ENCODE results near the gene KIAA0586. TPM values are rescaled to one million over a fixed set of nuclear protein-coding genes. Genes with fewer than 3 reads are reported as not detected.
"Not testable (repeated sequence)": the region's sequence is repeated elsewhere in the genome, so short reads cannot be mapped to it uniquely, and the experiment has no call there.

KIAA0586 gene
- total RNA-seq, 2 donors from 2014 or later: 44.7 to 53.9 TPM

DNA sequence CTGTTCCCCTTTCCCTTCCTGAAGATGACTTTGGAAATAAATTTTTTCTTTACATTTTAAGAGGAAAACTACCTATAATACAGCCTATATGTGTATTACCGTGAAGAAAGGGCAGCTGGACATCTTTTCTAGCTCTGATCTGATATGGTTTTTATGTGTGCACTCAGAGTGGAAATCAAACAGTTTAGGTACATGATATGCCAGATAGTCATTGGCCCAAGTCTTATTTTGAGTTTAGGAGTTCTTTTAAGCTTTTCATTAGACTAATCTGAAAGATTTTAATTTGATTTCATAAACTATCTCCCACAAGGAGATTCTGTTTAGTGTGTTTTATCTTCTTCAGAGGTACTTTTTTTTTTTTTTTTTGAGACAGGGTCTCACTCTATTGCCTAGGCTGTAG is 48.8 kb downstream of the KIAA0586 start:
- no peak for ATAC-seq (replicated peaks in 1 of 2)
- Mint-ChIP-seq H3K4me1 (ENCODE audit: low read depth) (peaks cover 5% of the 10 kb centered on the region), H3K4me3 (no peak overlapping the region), H3K27me3 (ENCODE audit: low read depth) (no peaks in the 10 kb centered on the region), H3K27ac (no peak overlapping the region), H3K9me3 (no peaks in the 10 kb centered on the region), H3K36me3 (ENCODE audit: insufficient read depth in 2 of 2) (peaks cover 3 to 10% of the 10 kb centered on the region in 2 donors)
- no peak for DNase-seq

DNA sequence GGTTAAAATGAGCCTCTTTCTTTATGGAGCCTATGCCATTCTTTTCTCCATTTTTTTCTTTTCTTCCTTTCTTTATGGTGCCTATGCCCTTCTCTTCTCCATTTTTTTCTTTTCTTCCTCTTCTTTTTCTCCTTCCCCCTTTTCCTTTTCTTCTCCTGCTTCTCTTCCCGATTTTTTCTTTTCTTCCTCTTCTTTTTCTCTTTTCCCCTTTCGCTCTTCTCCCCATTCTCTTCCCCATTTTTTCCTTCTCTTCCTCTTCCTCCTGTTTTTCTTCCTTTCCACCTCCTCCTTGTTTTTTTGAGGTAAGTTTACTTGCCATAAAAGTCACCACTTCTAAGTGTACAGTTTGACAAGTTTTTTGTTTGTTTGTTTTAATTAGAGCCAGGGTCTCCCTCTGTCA is 50.1 kb downstream of the KIAA0586 start:
- peaks cover 3 to 10% of the 10 kb centered on the region in 2 donors for H3K36me3 Mint-ChIP-seq (ENCODE audit: insufficient read depth in 2 of 2)

DNA sequence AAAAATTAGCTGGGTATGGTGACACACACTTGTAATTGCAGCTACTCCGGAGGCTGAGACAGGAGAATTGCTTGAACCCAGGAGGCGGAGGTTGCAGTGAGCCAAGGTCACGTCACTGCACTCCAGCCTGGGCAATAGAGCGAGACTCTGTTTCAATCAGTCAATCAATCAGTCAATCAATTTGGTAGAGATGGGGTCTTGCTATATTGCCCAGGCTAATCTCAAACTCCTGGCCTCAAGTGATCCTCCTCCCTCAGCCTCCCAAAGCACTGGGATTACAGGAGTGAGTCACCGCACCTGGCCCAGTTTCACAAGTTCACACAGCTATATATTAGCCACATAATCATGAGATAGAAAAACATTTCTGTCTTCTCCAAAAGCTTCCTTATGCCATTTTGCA is 50.8 kb downstream of the KIAA0586 start:
- not testable (repeated sequence) for H3K4me3 Mint-ChIP-seq; ATAC-seq (replicated peaks in 1 of 2); H3K9me3 Mint-ChIP-seq; H3K27ac Mint-ChIP-seq; H3K4me1 Mint-ChIP-seq (ENCODE audit: low read depth); H3K27me3 Mint-ChIP-seq (ENCODE audit: low read depth); DNase-seq
- H3K36me3 Mint-ChIP-seq (ENCODE audit: insufficient read depth in 2 of 2): peaks cover 3 to 10% of the 10 kb centered on the region in 2 donors

More for the DNA sequence above, 50.1 kb downstream of the KIAA0586 start:
- no peak for DNase-seq
- peaks cover 5% of the 10 kb centered on the region for H3K4me1 Mint-ChIP-seq (ENCODE audit: low read depth)
- H3K27me3 Mint-ChIP-seq (ENCODE audit: low read depth): no peaks in the 10 kb centered on the region
- no peak overlapping the region for H3K27ac Mint-ChIP-seq
- no peak for ATAC-seq (replicated peaks in 1 of 2)
- H3K4me3 Mint-ChIP-seq: no peak overlapping the region
- H3K9me3 Mint-ChIP-seq: no peaks in the 10 kb centered on the region

DNA sequence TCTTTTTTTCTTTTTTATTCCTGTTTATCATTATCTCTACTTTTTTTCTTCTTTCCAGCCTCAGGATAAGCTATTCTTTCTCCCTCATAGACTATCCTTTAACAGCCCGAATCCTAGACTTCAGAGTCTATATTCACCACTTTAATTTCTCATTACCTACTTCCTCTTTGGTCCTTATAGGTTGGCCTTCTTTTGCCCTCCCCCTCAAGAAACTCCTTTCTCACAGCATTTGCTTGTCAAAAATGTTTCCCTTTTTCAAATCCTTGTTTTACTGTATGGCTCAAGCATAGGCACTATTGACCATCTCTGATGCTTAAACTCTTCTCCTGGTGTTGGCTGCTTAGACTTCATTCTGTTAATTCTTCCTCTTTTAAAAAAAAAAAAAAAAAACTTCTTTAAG is 52.5 kb downstream of the KIAA0586 start:
- H3K4me1 Mint-ChIP-seq (ENCODE audit: low read depth): peaks cover 5% of the 10 kb centered on the region
- peaks cover 3 to 6% of the 10 kb centered on the region in 2 donors for H3K36me3 Mint-ChIP-seq (ENCODE audit: insufficient read depth in 2 of 2)
- DNase-seq: no peak
- no peaks in the 10 kb centered on the region for H3K27me3 Mint-ChIP-seq (ENCODE audit: low read depth)
- no peak for ATAC-seq (replicated peaks in 1 of 2)
- H3K27ac Mint-ChIP-seq: no peak overlapping the region
- H3K9me3 Mint-ChIP-seq: no peaks in the 10 kb centered on the region
- no peak overlapping the region for H3K4me3 Mint-ChIP-seq

DNA sequence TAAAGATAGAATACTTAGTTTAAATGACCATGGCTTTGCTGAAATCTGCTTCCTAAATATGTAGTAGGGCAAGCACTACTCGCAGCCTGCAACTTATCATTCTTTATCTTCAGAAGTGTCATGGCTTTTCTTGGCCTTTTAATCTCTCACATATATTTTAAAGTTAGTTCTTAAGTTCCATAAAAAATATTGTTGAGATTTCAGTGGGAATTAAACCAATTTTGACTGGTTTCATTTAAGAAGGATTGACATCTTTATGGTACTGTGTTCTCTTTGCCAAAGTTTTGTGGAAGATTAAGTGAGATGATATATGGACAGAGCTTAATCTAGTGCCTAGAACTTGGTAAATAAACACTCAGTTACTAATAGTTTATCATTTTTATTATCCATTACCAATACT is 56.7 kb downstream of the KIAA0586 start:
- no peaks in the 10 kb centered on the region for H3K27me3 Mint-ChIP-seq (ENCODE audit: low read depth)
- H3K4me3 Mint-ChIP-seq: no peak overlapping the region
- peaks cover 6% of the 10 kb centered on the region for H3K4me1 Mint-ChIP-seq (ENCODE audit: low read depth)
- no peak overlapping the region for H3K27ac Mint-ChIP-seq
- DNase-seq (no peak), ATAC-seq (replicated peaks in 1 of 2) (no peak)
- H3K9me3 Mint-ChIP-seq: peaks cover 3% of the 10 kb centered on the region in 2 donors
- peaks cover 3 to 13% of the 10 kb centered on the region in 2 donors for H3K36me3 Mint-ChIP-seq (ENCODE audit: insufficient read depth in 2 of 2)

DNA sequence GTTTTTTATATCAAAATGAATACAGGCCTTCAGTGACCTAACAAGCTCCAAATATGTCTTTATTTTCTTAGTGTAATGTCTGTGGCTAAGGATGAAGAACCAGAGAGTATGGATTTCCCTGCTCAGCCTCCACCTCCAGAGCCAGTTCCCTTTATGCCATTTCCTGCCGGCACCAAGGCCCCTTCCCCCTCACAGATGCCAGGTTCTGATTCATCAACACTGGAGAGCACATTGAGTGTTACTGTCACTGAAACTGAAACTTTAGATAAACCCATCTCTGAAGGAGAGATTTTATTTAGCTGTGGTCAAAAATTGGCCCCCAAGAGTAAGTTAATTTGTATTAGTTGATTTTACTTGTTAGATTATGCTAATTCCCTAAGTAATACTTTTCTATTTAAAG is 61.0 kb downstream of the KIAA0586 start:
- Mint-ChIP-seq H3K27me3 (ENCODE audit: low read depth) (no peaks in the 10 kb centered on the region), H3K4me3 (no peak overlapping the region), H3K36me3 (ENCODE audit: insufficient read depth in 2 of 2) (peaks cover 3 to 13% of the 10 kb centered on the region in 2 donors), H3K4me1 (ENCODE audit: low read depth) (peaks cover 6% of the 10 kb centered on the region), H3K27ac (peak overlapping the region; percentile 86), H3K9me3 (peaks cover 3% of the 10 kb centered on the region in 2 donors)
- DNase-seq (peak in 1 of 2 donors; percentile 10), ATAC-seq (replicated peaks in 1 of 2) (peak; percentile 42 to 51)

DNA sequence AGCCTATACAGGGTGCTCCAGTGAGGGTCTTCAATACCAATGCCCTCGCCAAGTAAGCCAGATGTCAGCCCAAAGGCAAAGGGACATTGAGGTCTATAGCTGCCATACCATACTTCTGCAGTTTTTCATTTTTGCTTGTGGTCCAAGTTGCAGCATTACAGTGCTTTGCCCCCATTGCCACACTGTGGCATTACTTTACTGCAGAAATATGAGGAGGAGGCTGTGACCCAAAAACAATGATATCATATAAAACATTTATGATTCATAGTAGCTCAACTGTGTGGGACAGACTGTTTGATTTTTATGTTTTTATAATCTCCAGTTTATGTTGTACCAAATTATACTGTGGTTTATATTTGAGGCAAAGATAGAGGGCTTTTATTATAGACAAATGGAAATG is 64.1 kb downstream of the KIAA0586 start:
- DNase-seq (no peak), ATAC-seq (replicated peaks in 1 of 2) (no peak)
- Mint-ChIP-seq H3K4me3 (no peak overlapping the region), H3K9me3 (no peaks in the 10 kb centered on the region), H3K4me1 (ENCODE audit: low read depth) (peaks cover 6% of the 10 kb centered on the region), H3K27ac (no peak overlapping the region), H3K27me3 (ENCODE audit: low read depth) (no peaks in the 10 kb centered on the region), H3K36me3 (ENCODE audit: insufficient read depth in 2 of 2) (peaks cover 0 to 6% of the 10 kb centered on the region in 2 donors)

DNA sequence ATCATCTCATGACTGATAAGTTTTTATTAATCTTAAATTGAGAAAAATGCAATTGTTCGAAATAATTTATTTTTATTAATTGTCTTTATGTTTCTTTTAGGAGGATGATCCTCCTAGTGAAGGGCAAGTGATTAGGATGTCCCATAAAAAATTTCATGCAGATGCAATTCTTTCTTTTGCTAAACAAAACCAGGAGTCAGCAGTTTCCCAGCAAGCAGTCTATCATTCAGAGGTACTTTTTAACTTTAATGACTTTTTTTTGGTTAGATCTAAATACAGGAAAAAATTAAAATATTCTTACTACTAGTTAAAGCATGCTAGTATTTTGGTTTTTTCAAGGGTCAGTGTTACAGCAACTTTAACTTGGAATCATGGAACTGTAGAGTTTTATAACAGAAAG is 64.5 kb downstream of the KIAA0586 start:
- ATAC-seq (replicated peaks in 1 of 2) (no peak), DNase-seq (no peak)
- no peak overlapping the region for H3K4me3 Mint-ChIP-seq
- no peaks in the 10 kb centered on the region for H3K9me3 Mint-ChIP-seq
- H3K27me3 Mint-ChIP-seq (ENCODE audit: low read depth): no peaks in the 10 kb centered on the region
- no peak overlapping the region for H3K27ac Mint-ChIP-seq
- peaks cover 0 to 5% of the 10 kb centered on the region in 2 donors for H3K36me3 Mint-ChIP-seq (ENCODE audit: insufficient read depth in 2 of 2)
- peaks cover 6% of the 10 kb centered on the region for H3K4me1 Mint-ChIP-seq (ENCODE audit: low read depth)

DNA sequence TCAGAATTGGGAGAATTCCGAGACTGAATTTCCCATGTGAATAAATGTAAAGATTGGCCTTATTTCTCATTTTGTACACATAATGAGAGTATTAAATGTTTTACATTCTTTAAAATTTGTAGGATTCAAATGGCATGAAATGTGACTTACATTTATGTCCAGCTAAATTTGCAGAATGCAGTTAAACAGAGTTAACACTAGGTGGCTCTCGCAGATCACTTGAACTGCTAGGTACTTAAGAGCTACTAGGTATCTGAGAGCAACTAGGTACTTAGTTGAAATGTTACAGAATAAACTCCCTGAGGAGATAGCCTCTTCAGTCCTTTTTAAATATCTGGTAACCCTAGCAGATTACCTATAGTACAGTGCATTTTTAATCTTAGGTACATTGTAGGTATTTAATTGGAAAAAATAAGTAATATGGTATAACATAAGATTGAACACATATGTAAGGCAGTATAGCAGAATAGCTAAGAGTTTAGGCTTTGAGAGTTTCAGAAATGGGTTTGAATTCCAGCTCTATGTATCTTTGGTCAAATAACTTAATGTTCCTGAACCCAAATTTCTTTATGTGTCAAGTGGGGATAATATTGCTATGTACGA is 73.8 kb downstream of the KIAA0586 start:
- Mint-ChIP-seq H3K4me3 (no peak overlapping the region), H3K9me3 (no peaks in the 10 kb centered on the region), H3K4me1 (ENCODE audit: low read depth) (no peaks in the 10 kb centered on the region), H3K36me3 (ENCODE audit: insufficient read depth in 2 of 2) (peaks cover 0 to 9% of the 10 kb centered on the region in 2 donors), H3K27me3 (ENCODE audit: low read depth) (no peaks in the 10 kb centered on the region), H3K27ac (no peak overlapping the region)
- peak; percentile 21 to 30 for DNase-seq
- peak; percentile 52 to 66 for ATAC-seq (replicated peaks in 1 of 2)

DNA sequence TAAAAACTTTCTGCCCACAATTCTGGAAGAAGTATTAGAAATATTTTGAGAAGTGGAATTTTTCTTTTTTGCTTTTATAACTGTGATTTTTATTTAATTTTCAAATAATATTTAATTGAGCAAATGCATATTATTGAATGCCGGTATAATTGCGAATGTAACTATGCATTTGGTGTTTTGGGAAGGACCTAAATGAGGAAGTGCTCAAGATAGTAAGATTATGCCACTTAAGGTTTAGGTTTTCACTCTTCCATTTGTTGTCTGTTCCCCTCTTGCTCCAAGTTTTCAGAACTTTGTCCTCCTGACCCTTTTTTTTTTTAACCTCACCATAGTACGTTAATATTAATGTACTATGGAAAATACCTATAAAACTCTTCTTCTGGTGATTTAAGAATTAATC is 85.8 kb downstream of the KIAA0586 start:
- DNase-seq (no peak), ATAC-seq (replicated peaks in 1 of 2) (no peak)
- H3K4me1 Mint-ChIP-seq (ENCODE audit: low read depth): no peaks in the 10 kb centered on the region
- H3K36me3 Mint-ChIP-seq (ENCODE audit: insufficient read depth in 2 of 2): peaks cover 3 to 14% of the 10 kb centered on the region in 2 donors
- H3K4me3 Mint-ChIP-seq: no peak overlapping the region
- H3K27ac Mint-ChIP-seq: no peak overlapping the region
- peaks cover 0 to 2% of the 10 kb centered on the region in 2 donors for H3K9me3 Mint-ChIP-seq
- no peaks in the 10 kb centered on the region for H3K27me3 Mint-ChIP-seq (ENCODE audit: low read depth)

DNA sequence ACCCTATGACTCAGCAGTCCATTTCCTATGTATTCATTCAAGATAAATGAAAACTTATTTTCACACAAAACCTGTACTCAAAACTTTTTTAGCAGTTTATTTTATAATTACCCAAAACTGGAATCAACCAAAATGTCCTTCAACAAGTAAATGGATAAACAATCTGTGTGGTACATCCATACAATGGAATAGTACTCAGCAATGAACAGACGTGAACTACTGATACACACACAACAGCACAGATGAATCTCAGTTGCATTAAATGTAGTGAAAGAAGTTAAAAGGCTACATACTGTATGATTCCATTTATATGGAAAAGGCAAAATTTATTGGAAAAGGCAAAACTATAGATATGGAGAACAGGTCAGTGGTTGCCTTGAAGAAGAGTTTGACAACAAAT is 90.1 kb downstream of the KIAA0586 start:
- H3K27ac Mint-ChIP-seq: no peak overlapping the region
- no peaks in the 10 kb centered on the region for H3K27me3 Mint-ChIP-seq (ENCODE audit: low read depth)
- H3K9me3 Mint-ChIP-seq: peaks cover 0 to 2% of the 10 kb centered on the region in 2 donors
- ATAC-seq (replicated peaks in 1 of 2) (no peak), DNase-seq (no peak)
- no peak overlapping the region for H3K4me3 Mint-ChIP-seq
- peaks cover 5 to 23% of the 10 kb centered on the region in 2 donors for H3K36me3 Mint-ChIP-seq (ENCODE audit: insufficient read depth in 2 of 2)
- H3K4me1 Mint-ChIP-seq (ENCODE audit: low read depth): no peaks in the 10 kb centered on the region

DNA sequence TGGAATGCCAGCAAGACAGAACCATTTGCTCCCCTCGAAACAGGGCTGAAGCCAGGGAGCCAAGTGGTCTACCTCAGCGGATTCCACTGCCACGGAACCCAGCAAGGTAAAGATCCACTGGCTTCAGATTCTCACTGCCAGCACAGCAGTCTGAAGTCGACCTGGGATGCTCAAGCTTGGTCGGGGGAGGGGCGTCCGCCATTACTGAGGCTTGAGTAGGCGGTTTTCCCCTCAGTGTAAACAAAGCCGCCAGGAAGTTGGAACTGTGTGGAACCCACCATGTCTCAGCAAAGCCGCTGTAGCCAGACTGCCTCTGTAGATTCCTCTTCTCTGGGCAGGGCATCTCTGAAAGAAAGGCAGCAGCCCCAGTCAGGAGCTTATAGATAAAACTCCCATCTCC is 98.2 kb downstream of the KIAA0586 start:
- not testable (repeated sequence) for H3K27me3 Mint-ChIP-seq (ENCODE audit: low read depth); DNase-seq; H3K4me3 Mint-ChIP-seq; H3K4me1 Mint-ChIP-seq (ENCODE audit: low read depth); H3K27ac Mint-ChIP-seq; ATAC-seq (replicated peaks in 1 of 2)
- Mint-ChIP-seq H3K9me3 (peaks cover 11 to 25% of the 10 kb centered on the region in 2 donors), H3K36me3 (ENCODE audit: insufficient read depth in 2 of 2) (peaks cover 10 to 18% of the 10 kb centered on the region in 2 donors)

DNA sequence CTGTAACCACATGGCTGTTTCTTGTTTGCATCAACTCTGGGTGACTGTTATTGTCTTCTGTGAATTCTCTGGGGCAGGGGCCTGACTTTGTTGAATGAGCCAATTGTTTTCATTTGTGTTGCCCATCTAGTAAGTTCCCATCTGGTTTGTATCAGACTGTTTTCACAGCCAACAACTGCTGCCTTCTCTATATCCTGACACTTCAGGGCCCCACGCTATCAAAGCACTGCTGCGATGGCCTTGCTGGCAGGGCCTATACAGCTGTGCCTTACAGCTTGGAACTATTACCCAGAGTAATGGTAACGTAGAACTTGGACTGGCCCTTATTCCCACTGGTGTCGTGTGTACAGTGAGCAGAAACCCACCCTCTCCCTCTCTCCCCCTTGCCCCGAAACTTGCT is 105.9 kb downstream of the KIAA0586 start:
- H3K27ac Mint-ChIP-seq: no peak overlapping the region
- peaks cover 5% of the 10 kb centered on the region for H3K4me1 Mint-ChIP-seq (ENCODE audit: low read depth)
- no peak for ATAC-seq (replicated peaks in 1 of 2)

DNA sequence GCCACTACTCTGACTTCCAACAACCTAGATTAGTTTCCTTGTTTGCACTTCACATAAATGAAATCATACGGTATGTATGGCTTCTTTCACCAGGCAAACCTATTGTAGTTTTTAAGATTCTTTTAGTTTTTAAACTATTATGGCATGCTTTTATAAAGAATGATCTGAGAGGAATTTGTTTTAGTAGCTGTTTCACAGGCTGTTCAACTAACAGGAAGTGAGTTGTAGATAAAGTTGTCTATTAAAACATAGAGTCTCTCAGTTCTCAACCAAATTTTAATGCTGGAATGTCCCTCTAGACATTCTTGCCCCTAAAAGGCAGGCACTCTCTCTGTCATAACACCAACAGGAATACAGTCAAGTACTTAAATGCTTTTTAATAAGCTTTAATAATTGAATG is 107.5 kb downstream of the KIAA0586 start:
- Mint-ChIP-seq H3K27me3 (ENCODE audit: low read depth) (no peaks in the 10 kb centered on the region), H3K27ac (peak overlapping the region; percentile 5), H3K9me3 (peaks cover 0 to under 1% of the 10 kb centered on the region in 2 donors), H3K4me1 (ENCODE audit: low read depth) (peaks cover 5% of the 10 kb centered on the region), H3K4me3 (no peak overlapping the region), H3K36me3 (ENCODE audit: insufficient read depth in 2 of 2) (peaks cover 0 to 4% of the 10 kb centered on the region in 2 donors)
- DNase-seq (no peak), ATAC-seq (replicated peaks in 1 of 2) (no peak)

More for the DNA sequence above, 105.9 kb downstream of the KIAA0586 start:
- Mint-ChIP-seq H3K9me3 (peaks cover 5 to 11% of the 10 kb centered on the region in 2 donors), H3K36me3 (ENCODE audit: insufficient read depth in 2 of 2) (peaks cover 2 to 9% of the 10 kb centered on the region in 2 donors), H3K4me3 (no peak overlapping the region), H3K27me3 (ENCODE audit: low read depth) (no peaks in the 10 kb centered on the region)
- DNase-seq: no peak
